NB4 (cell line): Measurements from ENCODE around the gene TLR4.
A peak's percentile ranks its signal among the peaks of the same experiment; 100 is the strongest.

Source experiments
- DNase-seq: peaks from one replicate; pipeline ENCODE4 v3.0.0; 2010; ENCODE audit warnings: low read depth
- H3K4me3 ChIP-seq: one replicate; pipeline ENCODE4 v1.5.1; 2011; ENCODE audit warnings: mild to moderate bottlenecking, low read depth, low read length, moderate library complexity
- CTCF ChIP-seq: IDR thresholded peaks from one replicate; pipeline ENCODE4 v1.5.1; 2012; ENCODE audit warnings: low read depth, low read length
- MAX ChIP-seq: IDR thresholded peaks from 2 replicates; pipeline ENCODE4 v1.6.1; 2011; ENCODE audit warnings: low read depth, low read length
- MYC ChIP-seq: IDR thresholded peaks from 2 replicates; pipeline ENCODE4 v1.6.1; 2011; ENCODE audit warnings: low read depth, low read length
- POLR2A ChIP-seq: IDR thresholded peaks from 2 replicates; pipeline ENCODE4 v1.6.1; 2011; ENCODE audit warnings: mild to moderate bottlenecking; ENCODE audit not compliant: insufficient read length; ENCODE audit errors: extremely low read depth

TLR4 gene

GRCh38 chr9:117744856-117745389 lies 40.7 kb downstream of the TLR4 start:
- H3K4me3 ChIP-seq, result peak overlapping the region; percentile 44
- DNase-seq, result peak; percentile 32
- no peak for TF ChIP-seq POLR2A
- no peak for TF ChIP-seq MYC
- TF ChIP-seq MAX, result no peak
- no peak for TF ChIP-seq CTCF

GRCh38 chr9:117745598-117745997 lies 41.4 kb downstream of the TLR4 start:
- TF ChIP-seq POLR2A (no peak), CTCF (no peak), MAX (no peak), MYC (no peak)
- no peak for DNase-seq
- H3K4me3 ChIP-seq, result no peak overlapping the region

GRCh38 chr9:117746263-117746662 lies 42.1 kb downstream of the TLR4 start:
- DNase-seq, result no peak
- TF ChIP-seq MYC, result no peak
- TF ChIP-seq CTCF, result no peak
- no peak for TF ChIP-seq MAX
- no peak for TF ChIP-seq POLR2A
- H3K4me3 ChIP-seq, result no peak overlapping the region

- no peak overlapping the region for H3K4me3 ChIP-seq
- no peak for TF ChIP-seq MYC
- no peak for DNase-seq
Measured at GRCh38 chr9:117747386-117747970, 43.3 kb downstream of the TLR4 start.

- H3K4me3 ChIP-seq, result no peak overlapping the region
- no peak for TF ChIP-seq MAX
- TF ChIP-seq POLR2A, result no peak
- no peak for TF ChIP-seq CTCF
- no peak for TF ChIP-seq MYC
Measured at GRCh38 chr9:117750401-117750800, 46.2 kb downstream of the TLR4 start.

GRCh38 chr9:117752894-117753293 lies 48.7 kb downstream of the TLR4 start:
- TF ChIP-seq POLR2A, result no peak
- no peak for TF ChIP-seq MYC
- no peak for DNase-seq
- no peak overlapping the region for H3K4me3 ChIP-seq

More at GRCh38 chr9:117750401-117750800, 46.2 kb downstream of the TLR4 start:
- DNase-seq, result no peak

- no peak overlapping the region for H3K4me3 ChIP-seq
- peak; percentile 4 for DNase-seq
- TF ChIP-seq POLR2A, result no peak
Measured at GRCh38 chr9:117757561-117758190, 53.5 kb downstream of the TLR4 start.
